ENCODE data around the gene STK35. TPM values are rescaled to one million over a fixed set of nuclear protein-coding genes. Genes with fewer than 3 reads are reported as not detected.

The STK35 gene
- total and polyA plus RNA-seq, 9 of the 15 experiments (the other 6 are each of a cell fraction or from before 2014, with no cell fraction given) = 1.0 to 11.0 (median 6.3) TPM

- TF ChIP-seq YY1 (IDR thresholded peaks at IDR 0.05; ENCODE audit: borderline replicate concordance in 1 of 3, control insufficient read depth in 1 of 3, extremely low read depth in 1 of 3, insufficient read depth in 3 of 3, insufficient read length in 1 of 3, insufficient replicate concordance in 2 of 3, low read depth in 1 of 3, low read length in 2 of 3) (peak in 1 of 3 experiments; percentile 18), ZNF232 (CRISPR knock-in tag; IDR thresholded peaks at IDR 0.05) (no peak), MBD2 (IDR thresholded peaks at IDR 0.05; ENCODE audit: borderline replicate concordance, low read depth) (peak; percentile 92), RBM17 (IDR thresholded peaks at IDR 0.05; ENCODE audit: borderline replicate concordance, low read depth, low read length) (no peak), ZNF197 (CRISPR knock-in tag; IDR thresholded peaks at IDR 0.05; ENCODE audit: low read depth) (no peak), SRSF9 (IDR thresholded peaks at IDR 0.05; ENCODE audit: borderline replicate concordance, low read depth, low read length) (no peak), RFX1 (IDR thresholded peaks at IDR 0.05) (no peak), C11orf30 (IDR thresholded peaks at IDR 0.05; ENCODE audit: low read depth) (peak; percentile 17; the same call in 1 of the 2 replicates), BRCA1 (IDR thresholded peaks at IDR 0.05) (no peak), BRCA1 (CRISPR knock-in tag; IDR thresholded peaks at IDR 0.05) (0 out of 2 replicates have a peak, but pooled peaks have one; percentile 75), NONO (IDR thresholded peaks at IDR 0.05; ENCODE audit: low read depth in 2 of 2, low read length in 1 of 2) (peak in 1 of 2 experiments; percentile 99; a peak in 2 of 4 replicates), ZNF551 (CRISPR knock-in tag; IDR thresholded peaks at IDR 0.05) (no peak), E2F4 (CRISPR knock-in tag; IDR thresholded peaks at IDR 0.05; ENCODE audit: low read depth) (peak; percentile 5; the same call in 1 of the 2 replicates), RBFOX2 (IDR thresholded peaks at IDR 0.05; ENCODE audit: low read depth, low read length) (peak; percentile 86), GABPB1 (CRISPR knock-in tag; IDR thresholded peaks at IDR 0.05) (peak; percentile 66; the same call in 1 of the 2 replicates), RBM39 (optimal IDR thresholded peaks at IDR 0.05; ENCODE audit: low read depth, low read length) (no peak), LEF1 (IDR thresholded peaks at IDR 0.05) (0 out of 2 replicates have a peak, but pooled peaks have one; percentile 41), PHTF2 (CRISPR knock-in tag; IDR thresholded peaks at IDR 0.05) (no peak), PTBP1 (IDR thresholded peaks at IDR 0.05; ENCODE audit: low read depth, low read length) (no peak), E2F5 (CRISPR knock-in tag; IDR thresholded peaks at IDR 0.05) (0 out of 2 replicates have a peak, but pooled peaks have one; percentile 46), XRCC3 (IDR thresholded peaks at IDR 0.05) (no peak), SNIP1 (IDR thresholded peaks at IDR 0.05; ENCODE audit: low read depth) (no peak), PML (IDR thresholded peaks at IDR 0.05; ENCODE audit: low read length) (peak; percentile 11; the same call in 1 of the 2 replicates), RCOR1 (IDR thresholded peaks at IDR 0.05; ENCODE audit: borderline replicate concordance in 1 of 2, low read depth in 2 of 2, low read length in 2 of 2) (0 out of 4 replicates have a peak, but pooled peaks of 1 of the 2 experiments have one; percentile 16)
- TF ChIP-seq, protein P1, sequence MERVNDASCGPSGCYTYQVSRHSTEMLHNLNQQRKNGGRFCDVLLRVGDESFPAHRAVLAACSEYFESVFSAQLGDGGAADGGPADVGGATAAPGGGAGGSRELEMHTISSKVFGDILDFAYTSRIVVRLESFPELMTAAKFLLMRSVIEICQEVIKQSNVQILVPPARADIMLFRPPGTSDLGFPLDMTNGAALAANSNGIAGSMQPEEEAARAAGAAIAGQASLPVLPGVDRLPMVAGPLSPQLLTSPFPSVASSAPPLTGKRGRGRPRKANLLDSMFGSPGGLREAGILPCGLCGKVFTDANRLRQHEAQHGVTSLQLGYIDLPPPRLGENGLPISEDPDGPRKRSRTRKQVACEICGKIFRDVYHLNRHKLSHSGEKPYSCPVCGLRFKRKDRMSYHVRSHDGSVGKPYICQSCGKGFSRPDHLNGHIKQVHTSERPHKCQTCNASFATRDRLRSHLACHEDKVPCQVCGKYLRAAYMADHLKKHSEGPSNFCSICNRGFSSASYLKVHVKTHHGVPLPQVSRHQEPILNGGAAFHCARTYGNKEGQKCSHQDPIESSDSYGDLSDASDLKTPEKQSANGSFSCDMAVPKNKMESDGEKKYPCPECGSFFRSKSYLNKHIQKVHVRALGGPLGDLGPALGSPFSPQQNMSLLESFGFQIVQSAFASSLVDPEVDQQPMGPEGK (CRISPR knock-in tag; IDR thresholded peaks at IDR 0.05; ENCODE audit: borderline replicate concordance) = no peak
Measured at GRCh38 chr20:2101865-2102584, 398 bp downstream of the STK35 start (continued).
